ENCODE measurements around the gene NMB. TPM values are rescaled to one million over a fixed set of nuclear protein-coding genes. Genes with fewer than 3 reads are reported as not detected.

NMB gene
- total RNA-seq, 4 donors from 2014 or later: 27.3 to 157 (median 68.0) TPM

- DNase-seq (ENCODE audit: low spot score in 2 of 2): no peak
- Histone ChIP-seq H3K4me3 (no peak overlapping the region), H3K9me3 (no peaks in the 10 kb centered on the region), H3K27ac (no peak overlapping the region), H3K36me3 (peaks cover 0 to 46% (median 0%) of the 10 kb centered on the region in 3 donors), H3K4me1 (peaks cover 0 to 16% (median 6%) of the 10 kb centered on the region in 4 donors), H3K27me3 (no peaks in the 10 kb centered on the region)
- no peak for TF ChIP-seq EP300 (IDR thresholded peaks at IDR 0.05)
- no peak for TF ChIP-seq POLR2A (IDR thresholded peaks at IDR 0.05)
- TF ChIP-seq CTCF (IDR thresholded peaks at IDR 0.05): no peak
- WGBS, 2 donors: 56 to 61% methylated on average over 2 of the region's 2 CpGs
Observed at GRCh38 chr15:84605554-84605882, 52.5 kb downstream of the NMB start.

Other genes starting within 250 kb of the NMB start
- gene ZSCAN2, start 57.2 kb downstream of the NMB start, total RNA-seq: 1 to 10 TPM; 4.1 to 7.2 (median 5.2) TPM
- 10 to 100 TPM; 19.7 to 40.2 (median 32.3) TPM for gene WDR73, start 3.9 kb downstream of the NMB start, total RNA-seq
- gene SEC11A, start 57.9 kb upstream of the NMB start, total RNA-seq: 100 to 1,000 TPM in 3 of 4 donors, 10 to 100 TPM in 1; 88.2 to 132 (median 119) TPM
- 10 to 100 TPM; 21.6 to 36.3 (median 32.6) TPM for gene ZNF592, start 90.4 kb upstream of the NMB start, total RNA-seq
- 1 to 10 TPM; 2.4 to 7.1 (median 4.7) TPM for gene ALPK3, start 159.2 kb upstream of the NMB start, total RNA-seq
- under 1 TPM in 2 of 4 donors, not detected in 2; 0.22 to 0.42 TPM for gene SLC28A1, start 226.5 kb upstream of the NMB start, total RNA-seq